ENCODE data around the gene TPPP. TPM values are rescaled to one million over a fixed set of nuclear protein-coding genes. Genes with fewer than 3 reads are reported as not detected.
"Not testable (repeated sequence)": the region's sequence is repeated elsewhere in the genome, so short reads cannot be mapped to it uniquely, and the experiment has no call there.

The TPPP gene
- total and polyA plus RNA-seq, 2 experiments from 2014 or later: 3.7 to 7.7 TPM

DNA sequence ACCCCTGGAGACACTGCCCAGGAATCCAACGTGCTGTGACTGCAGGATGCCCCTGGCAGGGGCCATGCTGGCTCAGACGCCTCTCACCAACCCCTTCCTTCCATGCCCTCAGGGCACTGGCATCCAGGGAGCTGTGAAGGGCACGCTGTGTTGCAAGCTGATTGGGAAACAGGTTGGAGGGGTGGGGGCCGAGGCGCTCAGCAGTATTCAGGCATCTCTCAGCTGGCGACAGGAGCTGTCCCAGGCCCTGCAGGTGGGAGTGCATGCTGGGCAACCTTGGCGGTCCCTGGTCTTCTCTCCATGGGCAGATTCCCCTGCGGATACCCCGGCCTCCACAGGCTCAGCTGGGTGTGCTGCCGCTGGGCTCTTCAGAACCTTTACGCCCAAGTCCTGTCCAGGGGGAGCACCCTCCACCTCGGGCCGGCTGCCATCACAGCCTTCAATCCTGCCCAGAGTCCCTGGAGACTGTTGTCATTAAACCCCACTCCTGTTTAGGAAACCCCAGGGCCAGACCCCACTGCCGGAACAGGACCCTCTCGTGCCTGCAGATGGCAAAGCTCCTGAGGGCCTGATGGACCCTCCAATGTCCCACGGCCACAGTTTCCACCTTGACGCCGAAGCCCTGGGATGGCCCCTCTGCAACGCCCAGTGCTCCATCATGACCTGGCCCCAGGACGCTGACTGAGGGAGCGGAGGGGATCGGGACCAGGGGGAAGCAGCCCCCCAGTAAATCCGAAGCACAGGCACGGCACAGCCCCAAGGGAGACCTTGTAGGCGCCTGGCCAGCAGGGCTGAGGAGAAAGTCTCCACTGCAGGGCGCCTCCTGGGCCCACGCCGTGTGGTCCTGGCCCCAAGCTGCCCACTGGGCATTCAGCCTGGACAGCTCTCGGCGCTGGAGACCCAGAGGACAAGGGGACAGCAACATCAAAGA lies 9.3 kb downstream of the TPPP start:
- Histone ChIP-seq H3K27ac (no peak overlapping the region), H3K36me3 (no peaks in the 10 kb centered on the region), H3K4me1 (ENCODE audit: low read depth) (no peaks in the 10 kb centered on the region), H3K27me3 (no peaks in the 10 kb centered on the region), H3K9me3 (ENCODE audit: low read depth) (no peaks in the 10 kb centered on the region), H3K4me3 (no peak overlapping the region)
- DNase-seq (ENCODE audit: low read depth in 1 of 2, low spot score in 1 of 2): no peak
- no peak for TF ChIP-seq CTCF (IDR thresholded peaks at IDR 0.05; ENCODE audit: low read depth, low read length)

GRCh38 chr5:682651-683358 lies 10.3 kb downstream of the TPPP start:
- H3K4me3 ChIP-seq; DNase-seq (ENCODE audit: low read depth in 1 of 2, low spot score in 1 of 2); H3K27me3 ChIP-seq: not testable (repeated sequence)

DNA sequence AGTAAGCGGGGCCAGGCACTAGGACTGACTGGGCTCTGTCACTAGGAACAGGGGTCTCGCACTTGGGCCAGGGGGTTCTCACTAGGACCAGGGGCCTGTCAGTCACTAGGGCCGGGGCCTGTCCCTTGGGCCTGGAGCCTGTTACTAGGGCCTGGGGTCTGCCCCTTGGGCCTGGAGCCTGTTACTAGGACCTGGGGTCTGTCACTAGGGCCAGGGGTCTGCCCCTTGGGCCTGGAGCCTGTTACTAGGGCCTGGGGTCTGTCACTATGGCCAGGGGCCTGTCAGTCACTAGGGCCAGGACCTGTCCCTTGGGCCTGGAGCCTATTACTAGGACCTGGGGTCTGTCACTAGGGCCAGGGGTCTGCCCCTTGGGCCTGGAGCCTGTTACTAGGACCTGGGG lies 10.9 kb downstream of the TPPP start:
- H3K27me3 ChIP-seq; H3K9me3 ChIP-seq (ENCODE audit: low read depth); H3K36me3 ChIP-seq; DNase-seq (ENCODE audit: low read depth in 1 of 2, low spot score in 1 of 2); H3K27ac ChIP-seq; H3K4me3 ChIP-seq; H3K4me1 ChIP-seq (ENCODE audit: low read depth): not testable (repeated sequence)

More at GRCh38 chr5:682651-683358, 10.3 kb downstream of the TPPP start:
- H3K4me1 ChIP-seq (ENCODE audit: low read depth); H3K9me3 ChIP-seq (ENCODE audit: low read depth); H3K36me3 ChIP-seq; H3K27ac ChIP-seq: not testable (repeated sequence)

GRCh38 chr5:681317-682191 lies 11.6 kb downstream of the TPPP start:
- H3K36me3 ChIP-seq; H3K9me3 ChIP-seq (ENCODE audit: low read depth); DNase-seq (ENCODE audit: low read depth in 1 of 2, low spot score in 1 of 2); H3K4me1 ChIP-seq (ENCODE audit: low read depth); H3K27ac ChIP-seq; H3K4me3 ChIP-seq; H3K27me3 ChIP-seq: not testable (repeated sequence)

DNA sequence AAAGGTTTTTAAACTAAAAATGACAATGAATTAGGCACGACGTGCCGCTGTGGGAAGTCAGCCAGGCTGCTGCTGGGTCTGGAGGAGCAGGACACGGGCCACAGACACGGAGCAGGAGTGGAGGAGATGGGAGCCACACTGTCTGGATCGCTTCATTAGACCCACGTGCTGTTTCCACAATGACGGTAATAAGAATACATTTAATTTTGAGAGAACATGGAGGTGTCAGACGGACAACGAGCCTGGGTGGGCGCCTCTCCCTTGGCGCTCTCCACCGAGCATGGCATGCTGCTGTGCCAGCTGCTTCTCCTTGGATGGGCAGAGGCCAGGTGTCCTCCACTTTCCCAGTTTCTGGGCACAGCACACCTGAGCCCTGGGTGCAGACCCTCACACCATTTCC lies 12.3 kb downstream of the TPPP start:
- H3K27ac ChIP-seq; DNase-seq (ENCODE audit: low read depth in 1 of 2, low spot score in 1 of 2); H3K9me3 ChIP-seq (ENCODE audit: low read depth); H3K4me3 ChIP-seq; H3K4me1 ChIP-seq (ENCODE audit: low read depth); H3K36me3 ChIP-seq; H3K27me3 ChIP-seq: not testable (repeated sequence)

GRCh38 chr5:680118-680795 lies 12.9 kb downstream of the TPPP start:
- not testable (repeated sequence) for H3K9me3 ChIP-seq (ENCODE audit: low read depth); H3K4me3 ChIP-seq; H3K27me3 ChIP-seq; DNase-seq (ENCODE audit: low read depth in 1 of 2, low spot score in 1 of 2); H3K27ac ChIP-seq; H3K36me3 ChIP-seq; H3K4me1 ChIP-seq (ENCODE audit: low read depth)

- DNase-seq (ENCODE audit: low read depth in 1 of 2, low spot score in 1 of 2); H3K9me3 ChIP-seq (ENCODE audit: low read depth): not testable (repeated sequence)
Observed at GRCh38 chr5:679166-679895, 13.8 kb downstream of the TPPP start.

GRCh38 chr5:678521-678920 lies 14.6 kb downstream of the TPPP start:
- H3K27me3 ChIP-seq; H3K27ac ChIP-seq; H3K36me3 ChIP-seq; H3K9me3 ChIP-seq (ENCODE audit: low read depth); H3K4me3 ChIP-seq; DNase-seq (ENCODE audit: low read depth in 1 of 2, low spot score in 1 of 2); H3K4me1 ChIP-seq (ENCODE audit: low read depth): not testable (repeated sequence)

More at GRCh38 chr5:679166-679895, 13.8 kb downstream of the TPPP start:
- not testable (repeated sequence) for H3K4me1 ChIP-seq (ENCODE audit: low read depth); H3K4me3 ChIP-seq; H3K27me3 ChIP-seq; H3K36me3 ChIP-seq; H3K27ac ChIP-seq

Measured in cardiac muscle cell (in vitro differentiated cells and primary cell).